Brain microvascular endothelial cell (primary cell): ENCODE results near the gene ZNF408.
A peak's percentile ranks its signal among the peaks of the same experiment; 100 is the strongest.

Experiments used
- DNase-seq: peaks from one replicate; pipeline ENCODE4 v3.0.0-alpha.2; 2020
- H3K27ac ChIP-seq: fragments of 250-450 bp; sonication (Bioruptor Pico); 2 replicates; pipeline ENCODE4 v1.5.1; 2020; ENCODE audit warnings: mild to moderate bottlenecking, moderate library complexity
- H3K27me3 ChIP-seq: fragments of 250-450 bp; sonication (Bioruptor Pico); replicated peaks from 2 replicates; pipeline ENCODE4 v1.5.1; 2020; ENCODE audit warnings: mild to moderate bottlenecking
- H3K36me3 ChIP-seq: fragments of 250-450 bp; sonication (Bioruptor Pico); replicated peaks from 2 replicates; pipeline ENCODE4 v1.5.1; 2020; ENCODE audit warnings: mild to moderate bottlenecking
- H3K4me3 ChIP-seq: 2 replicates; pipeline ENCODE4 v1.5.1; 2011; ENCODE audit warnings: low read depth, mild to moderate bottlenecking, control low read depth, low read length, moderate library complexity
- in situ Hi-C: cut with HindIII; loops from 2 replicates; pipeline ENCODE4 v1.10.0; 2017; ENCODE audit warnings: low sequenced_read_pairs, low pct_ligation_motif_present
- TF ChIP-seq, protein P1 (sequence below): IDR thresholded peaks from 2 replicates; pipeline ENCODE4 v1.5.1; 2011; ENCODE audit warnings: low read depth, mild to moderate bottlenecking, moderate library complexity, low read length, control low read depth, inconsistent platforms; ENCODE audit errors: missing control alignments

Gene ZNF408

GRCh38 chr11:46700241-46701077 is at the start of gene ZNF408, which contains the start of gene ARHGAP1:
Gene ZNF408, plus strand, starts transcription at chr11:46701031. Its CDS starts 17 bp downstream, at chr11:46701048.
Gene ARHGAP1, minus strand, starts transcription at chr11:46700619. Its CDS starts 4,512 bp downstream, at chr11:46696107.
- DNase-seq = peak; percentile 97
- Histone ChIP-seq H3K27me3 (no peaks in the 10 kb centered on the region), H3K4me3 (peak within 1 kb of the TSS; percentile 98), H3K36me3 (peaks cover 27% of the 10 kb centered on the region), H3K27ac (peak within 1 kb of the TSS; percentile 95)
- TF ChIP-seq, protein P1, sequence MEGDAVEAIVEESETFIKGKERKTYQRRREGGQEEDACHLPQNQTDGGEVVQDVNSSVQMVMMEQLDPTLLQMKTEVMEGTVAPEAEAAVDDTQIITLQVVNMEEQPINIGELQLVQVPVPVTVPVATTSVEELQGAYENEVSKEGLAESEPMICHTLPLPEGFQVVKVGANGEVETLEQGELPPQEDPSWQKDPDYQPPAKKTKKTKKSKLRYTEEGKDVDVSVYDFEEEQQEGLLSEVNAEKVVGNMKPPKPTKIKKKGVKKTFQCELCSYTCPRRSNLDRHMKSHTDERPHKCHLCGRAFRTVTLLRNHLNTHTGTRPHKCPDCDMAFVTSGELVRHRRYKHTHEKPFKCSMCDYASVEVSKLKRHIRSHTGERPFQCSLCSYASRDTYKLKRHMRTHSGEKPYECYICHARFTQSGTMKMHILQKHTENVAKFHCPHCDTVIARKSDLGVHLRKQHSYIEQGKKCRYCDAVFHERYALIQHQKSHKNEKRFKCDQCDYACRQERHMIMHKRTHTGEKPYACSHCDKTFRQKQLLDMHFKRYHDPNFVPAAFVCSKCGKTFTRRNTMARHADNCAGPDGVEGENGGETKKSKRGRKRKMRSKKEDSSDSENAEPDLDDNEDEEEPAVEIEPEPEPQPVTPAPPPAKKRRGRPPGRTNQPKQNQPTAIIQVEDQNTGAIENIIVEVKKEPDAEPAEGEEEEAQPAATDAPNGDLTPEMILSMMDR = no peak
- in situ Hi-C loops = no loop called here

- in situ Hi-C loops = no loop called here
- Histone ChIP-seq H3K27ac (no peak overlapping the region), H3K36me3 (peaks cover 68% of the 10 kb centered on the region), H3K27me3 (no peaks in the 10 kb centered on the region), H3K4me3 (no peak overlapping the region)
- TF ChIP-seq, protein P1 = no peak
- no peak for DNase-seq
Measured at GRCh38 chr11:46655631-46656030, 45.2 kb upstream of the ZNF408 start.

DNA sequence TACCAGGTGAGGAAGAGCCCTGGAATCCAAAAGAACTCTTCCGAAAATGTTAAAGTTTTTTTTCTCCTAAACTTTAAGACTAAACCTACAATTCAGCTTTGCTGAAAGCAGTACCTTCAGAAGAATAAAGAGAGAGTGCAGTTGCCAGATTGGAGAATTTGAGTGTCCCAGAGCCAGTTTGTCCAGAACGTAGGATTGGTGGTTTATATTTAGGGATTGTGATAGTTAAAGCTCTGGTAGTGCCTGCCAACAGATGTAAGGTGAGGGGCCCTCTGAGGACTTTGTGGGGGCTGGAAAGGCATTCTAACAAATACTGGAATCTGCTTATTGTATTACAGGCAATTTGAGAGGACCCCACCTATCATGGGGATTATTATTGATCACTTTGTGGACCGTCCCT is 43.6 kb upstream of the ZNF408 start:
- TF ChIP-seq, protein P1 = no peak
- H3K36me3 ChIP-seq = peaks cover 65% of the 10 kb centered on the region
- no peak overlapping the region for H3K27ac ChIP-seq

DNA sequence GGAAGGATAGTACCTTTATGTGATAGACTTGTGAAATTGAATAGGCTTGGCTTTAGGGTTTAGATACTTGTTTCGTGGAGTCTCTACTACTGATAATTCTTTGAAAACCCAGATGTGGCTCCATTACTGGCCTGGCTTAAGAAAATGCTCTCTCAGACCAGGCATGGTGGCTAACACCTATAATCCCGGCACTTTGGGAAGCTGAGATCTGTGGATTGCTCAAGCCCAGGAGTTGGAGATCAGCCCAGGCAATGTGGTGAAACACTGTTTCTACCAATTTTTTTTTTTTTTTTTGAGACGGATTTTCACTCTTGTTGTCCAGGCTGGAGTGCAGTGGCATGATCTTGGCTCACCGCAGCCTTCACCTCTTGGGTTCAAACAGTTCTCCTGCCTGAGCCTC is 42.6 kb upstream of the ZNF408 start:
- H3K27ac ChIP-seq = peak overlapping the region; percentile 21
- in situ Hi-C loops = no loop called here
- H3K4me3 ChIP-seq = no peak overlapping the region
- no peaks in the 10 kb centered on the region for H3K27me3 ChIP-seq
- H3K36me3 ChIP-seq = peaks cover 63% of the 10 kb centered on the region
- peak; percentile 48 for DNase-seq
- TF ChIP-seq, protein P1 = no peak

More for the DNA sequence above, 43.6 kb upstream of the ZNF408 start:
- DNase-seq = no peak
- Histone ChIP-seq H3K4me3 (no peak overlapping the region), H3K27me3 (no peaks in the 10 kb centered on the region)
- in situ Hi-C loops = no loop called here

GRCh38 chr11:46659908-46660307 is 40.9 kb upstream of the ZNF408 start:
- peak; percentile 51 for DNase-seq
- H3K36me3 ChIP-seq = peaks cover 57% of the 10 kb centered on the region
- in situ Hi-C loops = no loop called here
- TF ChIP-seq, protein P1 = no peak
- no peaks in the 10 kb centered on the region for H3K27me3 ChIP-seq
- no peak overlapping the region for H3K4me3 ChIP-seq
- no peak overlapping the region for H3K27ac ChIP-seq
